COLO668 (cell line): ENCODE results near the gene VCAM1.

Experiments
- DNase-seq: peaks from one replicate; lab custom pipeline; 2025; ENCODE audit not compliant: unreplicated experiment; lab: John Stamatoyannopoulos, UW

VCAM1 gene

GRCh38 chr1:100721526-100722207 is 2.1 kb downstream of the VCAM1 start:
- DNase-seq, result no peak

- DNase-seq, result no peak
Measured at GRCh38 chr1:100722221-100722620, 2.7 kb downstream of the VCAM1 start.

GRCh38 chr1:100724281-100724680 is 4.7 kb downstream of the VCAM1 start:
- DNase-seq, result no peak

GRCh38 chr1:100730130-100730529 is 10.6 kb downstream of the VCAM1 start:
- no peak for DNase-seq

- no peak for DNase-seq
Measured at GRCh38 chr1:100731309-100731708, 11.8 kb downstream of the VCAM1 start.

- DNase-seq, result no peak
Measured at GRCh38 chr1:100731758-100732157, 12.2 kb downstream of the VCAM1 start.

GRCh38 chr1:100734676-100735075 is 15.1 kb downstream of the VCAM1 start:
- DNase-seq, result no peak

- no peak for DNase-seq
Measured at GRCh38 chr1:100735244-100735643, 15.7 kb downstream of the VCAM1 start.

GRCh38 chr1:100736324-100736723 is 16.8 kb downstream of the VCAM1 start:
- DNase-seq, result no peak

- DNase-seq, result no peak
Measured at GRCh38 chr1:100736746-100737145, 17.2 kb downstream of the VCAM1 start.

- no peak for DNase-seq
Measured at GRCh38 chr1:100746542-100746932, 27.0 kb downstream of the VCAM1 start.

- no peak for DNase-seq
Measured at GRCh38 chr1:100747771-100748170, 28.2 kb downstream of the VCAM1 start.

GRCh38 chr1:100750005-100750885 is 30.7 kb downstream of the VCAM1 start:
- DNase-seq, result peak; percentile 7

- DNase-seq, result no peak
Measured at GRCh38 chr1:100752791-100753190, 33.2 kb downstream of the VCAM1 start.

GRCh38 chr1:100757946-100758345 is 38.4 kb downstream of the VCAM1 start:
- DNase-seq, result no peak

GRCh38 chr1:100759188-100759587 is 39.6 kb downstream of the VCAM1 start:
- DNase-seq, result no peak

GRCh38 chr1:100760511-100760910 is 41.0 kb downstream of the VCAM1 start:
- no peak for DNase-seq

GRCh38 chr1:100762461-100762860 is 42.9 kb downstream of the VCAM1 start:
- DNase-seq, result no peak

- no peak for DNase-seq
Measured at GRCh38 chr1:100767176-100767890, 47.8 kb downstream of the VCAM1 start.

- no peak for DNase-seq
Measured at GRCh38 chr1:100769323-100769722, 49.8 kb downstream of the VCAM1 start.

- no peak for DNase-seq
Measured at GRCh38 chr1:100769906-100770646, 50.5 kb downstream of the VCAM1 start.
